ENCODE data around the gene MRRF. TPM values are rescaled to one million over a fixed set of nuclear protein-coding genes. Genes with fewer than 3 reads are reported as not detected.

Gene MRRF
- total and polyA plus RNA-seq, 2 donors (not counting 3 experiments of a cell fraction or from before 2014, with no cell fraction given): 27.2 to 36.4 TPM

DNA sequence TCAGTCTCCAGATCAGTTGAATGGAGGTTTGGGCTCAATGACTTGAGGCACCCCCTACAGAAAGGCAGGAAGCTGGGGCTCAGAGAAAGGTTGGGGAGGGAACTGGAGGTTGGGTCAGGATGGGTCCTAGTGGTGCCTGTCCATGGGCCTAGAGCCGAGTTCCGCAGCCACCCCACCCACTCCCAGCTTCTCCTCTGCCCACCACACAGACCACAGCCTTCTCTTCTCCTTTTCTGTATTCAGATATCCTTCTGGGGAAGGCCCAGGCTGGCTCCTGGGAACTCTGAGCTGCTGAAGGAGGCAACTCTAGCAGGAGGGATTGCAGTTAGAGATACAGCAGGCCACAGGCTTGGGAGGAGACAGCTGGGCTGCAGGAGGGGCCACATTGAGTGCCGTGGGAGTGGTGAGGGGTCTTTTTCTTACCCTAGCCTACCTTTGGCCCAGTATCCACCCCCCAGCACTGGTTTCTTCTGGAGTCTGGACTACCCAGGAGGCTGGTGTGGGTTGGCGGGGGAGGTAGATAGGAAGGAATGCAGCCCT is 90.7 kb downstream of the MRRF start:
- ChIA-PET POLR2A (no interaction called here), CTCF (interaction anchor here (1.2 to 12.9 kb wide), 5 partner anchors 99 to 455 kb away, joined by 3 to 576 read pairs (median 9); no protein-coding TSS in a partner anchor)
- Histone ChIP-seq H3K9me3 (replicated peaks; ENCODE audit: control insufficient read depth, insufficient read depth, low read length) (no peaks in the 10 kb centered on the region), H3K36me3 (ENCODE audit: control insufficient read depth in 2 of 2, extremely low read depth in 1 of 2, insufficient read depth in 2 of 2, low read length in 2 of 2) (no peaks in the 10 kb centered on the region), H3K79me2 (ENCODE audit: control insufficient read depth, insufficient read depth, low read length) (no peaks in the 10 kb centered on the region), H3K4me3 (replicated peaks in 1 of 3; ENCODE audit: insufficient read depth in 1 of 3, low read depth in 1 of 3, low read length in 3 of 3) (no peak overlapping the region), H2AFZ (ENCODE audit: low read depth, low read length) (no peak overlapping the region), H3K4me2 (ENCODE audit: insufficient read depth, low read length) (no peak overlapping the region), H3K27ac (ENCODE audit: insufficient read depth, low read depth, low read length) (no peak overlapping the region), H3K27me3 (ENCODE audit: control insufficient read depth in 2 of 2, insufficient read depth in 2 of 2, low read length in 2 of 2) (no peaks in the 10 kb centered on the region), H3K9ac (replicated peaks; ENCODE audit: extremely low read depth, insufficient read depth, low read length) (no peak overlapping the region), H4K20me1 (replicated peaks; ENCODE audit: control insufficient read depth, extremely low read depth, insufficient read depth, low read length) (no peaks in the 10 kb centered on the region), H3K9me1 (replicated peaks; ENCODE audit: control insufficient read depth, extremely low read depth, insufficient read depth, low read length) (no peaks in the 10 kb centered on the region), H3K4me1 (ENCODE audit: control insufficient read depth, extremely low read depth, insufficient read depth, low read length) (no peaks in the 10 kb centered on the region)
- dilution Hi-C loops (cut with MboI; ENCODE audit: extremely low pct_ligation_motif_present, low sequenced_read_pairs) (loop anchor here (25.0 kb wide), 1 partner anchor 243 kb away; no protein-coding TSS in a partner anchor), intact Hi-C loops (cut with micrococcal nuclease) (no loop called here)
- no peak for DNase-seq (ENCODE audit: low read depth, low spot score)
- TF ChIP-seq, protein P1, sequence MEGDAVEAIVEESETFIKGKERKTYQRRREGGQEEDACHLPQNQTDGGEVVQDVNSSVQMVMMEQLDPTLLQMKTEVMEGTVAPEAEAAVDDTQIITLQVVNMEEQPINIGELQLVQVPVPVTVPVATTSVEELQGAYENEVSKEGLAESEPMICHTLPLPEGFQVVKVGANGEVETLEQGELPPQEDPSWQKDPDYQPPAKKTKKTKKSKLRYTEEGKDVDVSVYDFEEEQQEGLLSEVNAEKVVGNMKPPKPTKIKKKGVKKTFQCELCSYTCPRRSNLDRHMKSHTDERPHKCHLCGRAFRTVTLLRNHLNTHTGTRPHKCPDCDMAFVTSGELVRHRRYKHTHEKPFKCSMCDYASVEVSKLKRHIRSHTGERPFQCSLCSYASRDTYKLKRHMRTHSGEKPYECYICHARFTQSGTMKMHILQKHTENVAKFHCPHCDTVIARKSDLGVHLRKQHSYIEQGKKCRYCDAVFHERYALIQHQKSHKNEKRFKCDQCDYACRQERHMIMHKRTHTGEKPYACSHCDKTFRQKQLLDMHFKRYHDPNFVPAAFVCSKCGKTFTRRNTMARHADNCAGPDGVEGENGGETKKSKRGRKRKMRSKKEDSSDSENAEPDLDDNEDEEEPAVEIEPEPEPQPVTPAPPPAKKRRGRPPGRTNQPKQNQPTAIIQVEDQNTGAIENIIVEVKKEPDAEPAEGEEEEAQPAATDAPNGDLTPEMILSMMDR (IDR thresholded peaks at IDR 0.05; ENCODE audit: extremely low read depth in 1 of 2, insufficient read depth in 1 of 2, low read depth in 1 of 2, low read length in 2 of 2): no peak
- TF ChIP-seq POLR2A (IDR thresholded peaks at IDR 0.05; ENCODE audit: low read depth, low read length): no peak
- TF ChIP-seq EZH2 (IDR thresholded peaks at IDR 0.05; ENCODE audit: borderline replicate concordance, low read depth, low read length, severe bottlenecking): no peak
- TF ChIP-seq POLR2AphosphoS5 (IDR thresholded peaks at IDR 0.05; ENCODE audit: insufficient read depth, low read depth, low read length): no peak
- TF ChIP-seq GATA2 (IDR thresholded peaks at IDR 0.05; ENCODE audit: insufficient read depth, insufficient read length, low read depth, low read length): no peak
- no peak for TF ChIP-seq FOS (IDR thresholded peaks at IDR 0.05; ENCODE audit: borderline replicate concordance, insufficient read depth, low read length)
- no peak for TF ChIP-seq MYC (IDR thresholded peaks at IDR 0.05; ENCODE audit: low read depth, low read length)
- TF ChIP-seq, protein P2, sequence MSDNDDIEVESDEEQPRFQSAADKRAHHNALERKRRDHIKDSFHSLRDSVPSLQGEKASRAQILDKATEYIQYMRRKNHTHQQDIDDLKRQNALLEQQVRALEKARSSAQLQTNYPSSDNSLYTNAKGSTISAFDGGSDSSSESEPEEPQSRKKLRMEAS (IDR thresholded peaks at IDR 0.05; ENCODE audit: insufficient read depth, insufficient read length): no peak
- TF ChIP-seq JUN (IDR thresholded peaks at IDR 0.05; ENCODE audit: borderline replicate concordance, insufficient read depth, insufficient read length, low read depth): no peak
- FAIRE-seq: no peak
- BruUV-seq (replicated peaks): no TSS peak

Data from endothelial cell of umbilical vein (primary cell).